GM18526 (cell line): ENCODE data around the gene SERHL2.

ENCODE experiments used
- POLR2A ChIP-seq: IDR thresholded peaks from 3 replicates; pipeline ENCODE4 v1.6.1; 2011; ENCODE audit not compliant: insufficient read length; ENCODE audit errors: extremely low read depth

SERHL2 gene

DNA sequence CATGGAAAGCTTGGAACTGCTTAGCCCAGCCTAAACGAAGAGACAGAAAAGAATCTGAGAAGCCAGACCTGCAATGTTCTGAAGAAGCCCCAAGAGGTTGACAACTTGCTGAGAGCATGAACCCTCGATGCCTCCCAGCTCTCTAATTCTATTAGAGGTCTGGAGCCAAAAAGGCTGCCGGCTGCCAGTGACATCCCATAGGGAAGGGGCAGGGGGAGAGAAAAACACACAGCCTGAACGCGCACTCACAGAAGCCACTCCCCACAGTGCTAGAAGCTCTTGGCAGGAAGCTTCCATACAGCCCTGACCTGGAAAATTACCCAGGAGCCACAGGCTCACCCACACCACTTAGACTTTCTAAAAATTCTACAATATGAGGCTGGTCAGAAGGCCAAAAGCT is 42.6 kb downstream of the SERHL2 start:
- no peak for TF ChIP-seq POLR2A

DNA sequence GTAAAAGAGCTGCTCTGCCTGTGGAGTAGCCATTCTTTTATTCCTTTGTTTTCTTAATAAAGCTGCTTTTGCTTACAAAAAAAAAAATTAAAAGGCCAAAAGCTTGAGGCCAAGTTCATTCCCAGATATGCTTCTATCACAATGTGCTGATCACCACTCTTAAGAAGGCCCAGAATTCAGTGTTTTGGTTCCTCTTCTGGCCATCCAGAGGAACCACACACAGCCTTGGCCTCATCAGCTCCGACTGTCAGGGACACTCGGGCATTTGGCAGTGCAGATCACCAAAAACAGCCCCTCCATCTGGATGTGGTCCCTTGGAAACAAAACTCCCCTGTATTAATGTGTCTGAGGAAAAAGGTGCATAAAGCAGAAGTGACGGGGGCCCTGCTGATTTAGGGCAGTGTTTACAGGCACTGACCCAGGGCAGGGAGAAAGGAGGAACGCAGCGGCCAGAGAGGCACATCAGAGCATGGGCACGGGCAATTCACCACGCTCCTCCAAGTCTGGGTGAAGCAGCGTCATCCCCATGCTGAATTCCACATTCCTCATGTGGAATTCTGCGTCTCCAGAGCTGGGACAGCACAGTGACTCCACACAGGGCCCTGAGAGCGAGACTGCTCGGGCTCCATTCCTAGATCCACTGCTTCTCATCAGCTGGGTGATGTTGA is 43.2 kb downstream of the SERHL2 start:
- TF ChIP-seq POLR2A: no peak

DNA sequence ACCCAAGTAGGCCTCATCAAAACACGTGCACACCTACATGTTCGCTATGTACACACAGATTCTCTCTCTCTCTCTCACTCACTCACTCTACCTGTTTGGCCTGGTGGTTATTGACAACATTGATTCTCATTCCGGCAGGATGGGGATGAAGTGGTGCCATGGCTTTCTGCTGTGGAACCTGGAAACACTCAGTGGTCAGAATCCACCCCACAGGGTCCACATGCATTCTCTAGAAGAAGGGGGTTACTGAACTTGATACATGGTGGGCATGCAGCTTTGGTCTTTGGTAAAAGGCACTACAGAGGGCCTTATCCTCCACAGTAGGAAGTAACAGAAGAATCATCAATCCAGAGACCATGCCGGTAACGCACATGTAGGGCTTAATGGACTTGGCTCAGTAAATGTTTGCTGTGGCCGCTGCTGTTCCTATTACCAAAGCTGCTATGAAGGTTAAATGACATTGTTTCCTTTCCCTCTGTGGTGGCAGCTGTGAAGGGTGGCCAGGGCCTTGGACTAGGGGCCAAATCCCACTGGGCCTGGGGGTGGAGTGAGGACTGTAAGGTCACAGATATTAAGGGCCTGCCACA is 48.2 kb downstream of the SERHL2 start:
- TF ChIP-seq POLR2A: no peak

DNA sequence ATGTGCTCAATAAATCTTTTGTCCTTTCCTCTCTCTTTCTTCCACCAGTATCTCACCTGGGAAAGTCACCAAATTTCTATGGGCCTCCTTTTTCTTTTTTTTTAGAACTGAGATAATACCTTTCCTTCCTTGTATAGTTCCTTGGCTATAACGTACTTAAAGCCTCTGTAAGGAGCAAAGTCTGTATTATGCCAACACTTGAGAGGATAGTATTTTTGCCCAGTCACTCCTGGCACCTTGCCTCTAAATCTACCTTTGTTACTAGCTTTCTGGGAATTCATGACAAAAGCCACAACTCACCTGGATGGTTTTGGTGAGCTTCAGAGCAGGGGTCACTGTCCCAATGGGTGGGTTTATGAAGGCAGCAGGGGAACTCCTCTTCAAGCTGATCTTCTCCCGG is 48.7 kb downstream of the SERHL2 start:
- TF ChIP-seq POLR2A: no peak

DNA sequence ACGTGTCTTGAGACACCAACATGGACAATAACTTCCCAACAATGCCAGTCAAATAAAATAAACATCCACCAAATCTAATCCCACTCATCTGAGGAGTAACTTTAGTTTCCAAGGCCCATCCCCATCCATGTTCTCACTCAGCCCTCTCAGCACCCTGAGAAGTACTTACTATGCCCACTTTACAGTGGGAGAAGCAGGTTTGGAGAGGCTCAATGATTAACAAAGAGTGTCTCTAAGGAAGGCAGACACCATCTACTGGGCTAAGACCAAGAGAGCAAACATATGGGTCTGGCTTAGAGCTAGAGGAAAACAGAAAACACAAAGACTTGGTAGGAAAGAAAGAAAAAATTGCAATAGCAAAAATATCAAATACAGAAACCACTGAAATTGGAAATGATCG is 49.7 kb downstream of the SERHL2 start:
- no peak for TF ChIP-seq POLR2A

DNA sequence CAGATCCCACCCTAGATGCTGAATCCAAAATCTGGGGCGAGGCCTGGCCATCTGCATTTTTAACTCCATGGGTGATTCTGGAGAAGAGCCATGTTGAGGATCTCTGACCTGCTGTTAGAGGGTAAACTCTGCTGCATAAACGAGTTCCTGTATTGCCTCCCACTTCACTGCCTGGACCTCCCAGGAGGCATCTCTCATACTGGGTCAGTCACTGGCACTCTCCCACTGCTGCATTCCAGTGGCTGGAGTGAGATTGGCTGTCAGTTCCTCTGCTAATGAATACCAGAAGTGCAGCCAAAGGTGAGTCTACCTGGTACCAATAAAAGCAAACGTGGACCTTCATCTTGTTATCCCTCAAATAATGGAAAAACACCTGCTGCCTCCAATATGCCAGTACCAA is 50.6 kb downstream of the SERHL2 start:
- TF ChIP-seq POLR2A: no peak

DNA sequence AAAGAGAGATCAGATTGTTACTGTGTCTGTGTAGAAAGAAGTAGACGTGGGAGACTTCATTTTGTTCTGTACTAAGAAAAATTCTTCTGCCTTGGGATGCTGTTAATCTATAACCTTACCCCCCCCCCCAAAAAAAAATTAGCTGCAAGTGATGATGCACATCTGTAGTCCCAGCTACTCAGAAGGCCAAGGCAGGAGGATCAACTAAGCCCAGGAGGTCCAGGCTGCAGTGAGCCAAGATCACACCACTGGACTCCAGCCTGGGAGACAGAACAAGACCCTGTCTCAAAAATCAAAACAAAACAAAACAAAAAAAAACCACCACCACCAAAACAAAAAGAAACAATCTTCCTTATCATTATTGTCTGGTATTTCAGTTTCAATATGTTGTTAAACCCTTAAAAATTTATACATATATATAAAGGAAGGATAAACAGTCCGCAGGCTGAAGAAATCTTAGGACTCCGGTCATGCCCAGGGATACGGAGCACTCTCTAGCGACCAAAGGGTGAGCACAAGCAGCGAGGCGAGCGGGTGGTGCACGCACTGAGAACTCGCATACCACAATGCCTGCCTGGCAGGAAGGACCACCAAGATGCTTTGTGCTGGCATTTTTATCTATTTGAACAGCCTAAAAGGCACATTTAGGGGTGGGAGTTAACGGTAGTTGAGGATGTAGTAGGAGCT is 54.5 kb downstream of the SERHL2 start:
- no peak for TF ChIP-seq POLR2A

DNA sequence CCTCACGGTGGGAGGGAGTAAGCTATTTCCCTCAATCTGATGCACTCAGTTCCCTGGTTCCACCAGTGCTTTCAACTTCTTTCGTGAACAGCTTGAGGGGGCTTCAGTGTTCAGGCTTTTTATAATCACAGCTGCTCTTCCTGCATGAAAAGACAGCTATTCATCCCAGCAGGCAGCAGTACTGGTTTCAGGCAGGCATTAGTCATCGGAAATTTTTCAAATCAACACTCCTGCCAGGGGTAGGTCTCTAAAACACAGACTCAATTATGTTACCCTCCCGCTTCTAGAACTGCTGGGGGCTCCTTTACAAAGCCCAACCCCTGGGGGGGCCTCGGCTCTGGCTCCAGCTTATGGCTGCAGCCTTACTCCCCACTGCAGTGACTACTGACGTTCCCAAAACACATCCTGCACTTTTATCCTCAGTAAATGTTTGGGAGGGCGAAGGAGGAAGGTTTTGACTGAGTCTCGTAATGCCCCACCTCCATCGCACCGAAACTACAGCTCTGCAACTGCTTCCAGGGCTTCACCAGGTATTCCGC is 55.1 kb downstream of the SERHL2 start:
- no peak for TF ChIP-seq POLR2A

DNA sequence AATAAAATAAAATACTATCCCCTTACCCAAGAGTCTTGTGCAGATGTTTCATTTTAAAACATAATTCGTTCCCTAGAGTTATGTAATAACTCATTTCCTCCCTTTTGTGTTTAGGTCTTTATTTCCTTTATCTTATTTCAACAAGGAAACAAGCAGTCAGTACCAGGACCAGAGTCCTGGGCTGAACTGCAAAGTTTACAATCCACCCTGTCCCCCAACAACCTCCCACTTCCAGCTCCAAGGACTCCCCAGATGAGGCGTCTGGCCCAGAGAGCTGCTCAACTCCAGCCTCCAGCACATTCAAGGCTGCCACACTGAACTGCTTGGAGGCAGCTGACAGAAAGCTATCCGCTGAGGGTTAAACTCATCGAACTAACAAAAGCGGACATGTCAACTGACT is 56.4 kb downstream of the SERHL2 start:
- no peak for TF ChIP-seq POLR2A

DNA sequence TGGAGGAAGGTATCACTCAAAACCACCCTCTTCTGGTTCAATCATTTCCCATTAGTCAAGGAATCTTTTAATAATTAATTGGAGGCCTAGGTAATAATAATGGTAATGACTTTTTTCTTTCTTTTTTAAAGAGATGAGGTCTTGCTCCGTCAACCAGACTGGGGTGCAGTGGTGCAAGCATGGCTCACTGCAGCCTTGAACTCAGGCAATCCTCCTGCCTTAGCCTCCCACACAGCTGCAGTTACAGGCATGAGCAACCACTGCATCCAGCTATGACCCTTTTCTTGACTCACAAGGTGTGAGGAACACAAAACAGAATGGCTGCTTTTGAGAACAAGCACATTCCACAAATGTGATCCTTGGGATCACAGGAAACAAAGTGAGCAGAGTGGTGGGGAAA is 57.3 kb downstream of the SERHL2 start:
- no peak for TF ChIP-seq POLR2A

DNA sequence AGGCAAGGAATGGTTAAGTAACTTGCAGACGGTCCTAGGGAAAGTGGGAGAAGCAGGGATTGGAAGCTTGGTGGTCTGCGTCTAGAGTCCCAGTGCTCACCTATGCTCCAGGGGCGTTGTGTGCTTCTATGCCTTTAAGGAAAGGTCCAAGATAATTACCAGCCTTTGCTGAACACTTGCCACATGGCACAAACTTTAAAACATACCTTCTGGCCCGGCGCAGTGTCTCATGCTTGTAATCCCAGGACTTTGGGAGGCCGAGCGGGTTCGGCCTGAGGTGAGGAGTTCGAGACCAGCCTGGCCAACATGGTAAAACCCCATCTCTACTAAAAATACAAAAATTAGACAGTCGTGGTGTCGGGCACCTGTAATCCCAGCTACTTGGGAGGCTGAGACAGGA is 58.6 kb downstream of the SERHL2 start:
- no peak for TF ChIP-seq POLR2A

DNA sequence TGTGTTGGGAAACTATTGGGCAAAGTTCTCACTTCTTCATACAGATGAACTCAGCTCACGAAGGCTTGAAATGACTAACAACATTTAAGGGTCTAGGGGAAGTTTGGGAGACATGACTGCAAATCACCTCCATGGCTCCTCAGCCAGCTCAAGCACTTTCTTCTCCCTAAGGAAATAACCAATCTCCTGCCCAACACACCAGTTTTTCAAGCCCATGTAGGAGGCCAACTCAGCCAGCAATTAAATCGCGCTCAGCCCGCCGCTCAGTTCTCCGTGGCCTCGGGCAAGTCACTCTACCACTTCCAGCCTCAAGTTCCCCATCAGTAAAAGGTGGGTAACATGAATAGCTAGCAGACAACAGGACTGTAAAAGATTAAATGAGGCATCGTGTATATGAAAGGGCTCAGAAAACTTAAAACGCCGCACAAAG is 60.1 kb downstream of the SERHL2 start:
- no peak for TF ChIP-seq POLR2A

DNA sequence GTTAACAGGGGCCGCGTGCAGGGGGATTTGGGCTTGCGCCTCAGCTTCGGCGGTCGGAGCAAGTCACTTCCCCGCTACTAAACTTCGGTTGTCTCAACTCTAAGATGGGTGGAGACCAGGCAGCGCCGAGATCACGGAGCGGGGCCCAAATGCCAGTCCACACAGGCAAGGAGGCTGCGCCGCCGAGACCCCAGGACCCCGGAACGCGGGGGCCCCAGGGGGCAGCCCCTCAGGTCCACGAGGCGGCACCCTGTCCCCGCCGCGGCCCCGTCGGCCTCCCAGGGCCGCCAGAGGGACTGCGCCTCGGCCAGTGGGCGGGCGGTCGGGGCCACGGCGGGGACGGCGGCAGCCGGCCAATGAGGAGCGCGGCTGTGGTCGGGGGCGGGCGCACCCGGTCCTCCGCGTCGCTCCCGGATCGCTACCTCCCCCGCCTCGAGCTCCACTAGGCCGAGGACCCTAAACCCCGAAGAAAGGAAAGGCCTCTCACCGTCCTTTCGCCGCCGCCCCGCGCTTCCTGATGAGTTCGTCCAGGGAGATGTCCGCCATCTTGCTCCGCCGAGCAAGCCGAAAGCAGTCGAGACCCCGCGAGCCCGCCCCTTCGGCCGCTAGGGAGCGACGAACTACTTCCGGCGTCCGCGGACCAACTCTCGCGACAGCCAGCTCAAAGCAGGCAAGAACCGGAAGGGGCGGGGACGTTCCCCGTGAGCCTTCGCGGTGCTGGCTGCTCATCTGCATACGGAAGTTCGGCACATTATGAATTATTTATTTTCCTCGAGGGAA is 60.7 kb downstream of the SERHL2 start, which contains the start of gene POLDIP3:
TSS of gene POLDIP3 (minus strand) at position 572 of the 780 bp plus-strand sequence. CDS start at position 546, 26 bp downstream.
- TF ChIP-seq POLR2A: peak; percentile 52

DNA sequence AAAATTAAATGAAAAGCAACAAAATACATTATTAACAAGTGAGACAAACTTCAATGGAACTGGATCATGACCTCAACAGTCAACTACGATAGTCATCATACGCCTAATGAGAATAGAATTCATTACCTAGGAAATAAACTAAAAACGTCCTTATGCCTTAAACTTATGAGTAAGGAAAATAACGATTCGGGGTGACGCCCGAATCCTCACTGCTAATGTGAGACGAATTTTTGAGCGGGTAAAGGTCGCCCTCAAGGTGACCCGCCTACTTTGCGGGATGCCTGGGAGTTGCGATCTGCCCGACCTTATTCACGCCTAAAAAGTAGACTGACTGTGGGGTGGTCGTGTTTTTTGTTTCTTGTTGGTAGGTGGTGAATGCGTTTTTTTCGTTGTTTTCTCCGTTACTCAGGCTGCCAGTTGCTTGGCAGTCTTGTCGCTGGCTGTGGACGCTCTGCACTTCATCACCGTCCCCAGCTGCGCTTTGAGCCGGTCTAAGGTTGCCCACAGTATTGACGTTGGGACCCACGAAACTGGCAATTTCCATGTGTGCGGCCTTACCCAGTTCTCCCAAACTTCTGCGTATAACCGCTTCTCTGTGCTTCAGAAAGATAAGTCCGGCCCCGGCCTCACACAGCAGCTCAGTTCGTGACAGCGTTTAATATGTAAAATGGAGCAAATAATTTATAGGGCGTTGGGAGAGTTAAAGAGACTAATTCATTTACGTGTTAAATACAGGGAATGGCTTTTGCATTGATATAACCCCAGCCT is 61.5 kb downstream of the SERHL2 start:
- peak; percentile 100 for TF ChIP-seq POLR2A

DNA sequence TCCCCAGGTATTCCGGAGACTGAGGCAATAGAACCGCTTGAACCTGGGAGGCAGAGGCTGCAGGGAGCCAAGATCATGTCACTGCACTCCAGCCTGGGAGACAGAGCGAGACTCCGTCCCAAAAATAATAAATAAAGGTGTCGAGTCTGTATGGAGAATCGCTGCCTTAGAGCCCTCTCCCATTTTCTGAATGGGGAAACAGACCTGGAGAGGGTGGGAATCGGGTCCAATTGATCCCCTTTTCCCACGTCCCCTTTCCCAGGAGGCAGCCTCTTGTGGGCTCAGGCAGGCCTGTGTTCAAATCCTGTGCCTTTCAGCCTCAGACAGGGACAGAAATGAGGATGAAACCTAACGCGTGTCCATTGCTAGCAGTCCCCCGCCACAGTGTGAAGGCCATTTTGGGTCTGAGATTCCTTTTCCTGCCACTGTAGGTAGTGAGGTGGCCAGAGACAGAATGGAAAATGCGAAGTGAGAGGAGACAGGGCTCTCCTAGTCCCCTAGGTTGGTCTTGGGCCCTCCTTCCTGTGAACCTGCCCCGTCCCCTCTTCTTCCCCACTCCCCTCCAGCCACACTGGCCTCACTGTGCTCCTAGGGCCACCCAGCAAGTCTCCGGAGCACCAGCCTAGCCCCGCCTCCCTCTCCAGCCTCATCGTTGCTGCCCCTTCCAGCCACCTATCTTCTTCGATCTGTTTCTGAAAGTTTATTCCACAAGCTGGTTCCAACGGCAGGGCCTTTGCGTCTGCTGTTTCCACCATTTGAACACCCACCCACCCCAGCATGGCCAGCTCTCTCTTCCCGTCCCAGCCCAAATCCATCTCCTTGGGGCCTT is 63.6 kb downstream of the SERHL2 start:
- no peak for TF ChIP-seq POLR2A
